ENCODE measurements around the gene JMJD7. TPM values are rescaled to one million over a fixed set of nuclear protein-coding genes. Genes with fewer than 3 reads are reported as not detected.

The JMJD7 gene
- total RNA-seq, 1 experiment from 2014 or later, result 10.9 TPM

GRCh38 chr15:41780266-41780665 is 47.6 kb upstream of the JMJD7 start:
- H3K9me3 Mint-ChIP-seq (ENCODE audit: unreplicated experiment), result no peaks in the 10 kb centered on the region
- no peaks in the 10 kb centered on the region for H3K27me3 Mint-ChIP-seq (ENCODE audit: insufficient read depth, unreplicated experiment)
- intact Hi-C loops (cut with micrococcal nuclease; ENCODE audit: unreplicated experiment), result no loop called here
- Histone ChIP-seq H3K36me3 (ENCODE audit: control insufficient read depth, insufficient read depth, low read length) (no peaks in the 10 kb centered on the region), H3K4me3 (ENCODE audit: low read depth, low read length) (no peak overlapping the region), H3K9me3 (no peaks in the 10 kb centered on the region), H3K4me1 (peaks cover 39% of the 10 kb centered on the region), H3K27me3 (replicated peaks; ENCODE audit: control insufficient read depth, insufficient read depth, low read length) (no peaks in the 10 kb centered on the region)
- no peak overlapping the region for H3K4me3 Mint-ChIP-seq (ENCODE audit: unreplicated experiment)
- ChIA-PET CTCF (interaction anchor here (0.9 kb wide), 1 partner anchor 9 kb away, joined by 3 read pairs; no protein-coding TSS in a partner anchor), POLR2A (no interaction called here)
- DNase-seq, result no peak
- BruUV-seq (replicated peaks), result no TSS peak
- TF ChIP-seq CTCF (IDR thresholded peaks at IDR 0.05; ENCODE audit: insufficient read depth in 1 of 2, low read depth in 1 of 2, low read length in 1 of 2, severe bottlenecking in 1 of 2, unreplicated experiment in 1 of 2), result no peak
- H3K4me1 Mint-ChIP-seq (ENCODE audit: low read depth, unreplicated experiment), result peaks cover 21% of the 10 kb centered on the region
- peaks cover 26% of the 10 kb centered on the region for H3K36me3 Mint-ChIP-seq (ENCODE audit: insufficient read depth, unreplicated experiment)
- no peak overlapping the region for H3K27ac Mint-ChIP-seq (ENCODE audit: unreplicated experiment)

GRCh38 chr15:41780727-41781126 is 47.2 kb upstream of the JMJD7 start:
- no peaks in the 10 kb centered on the region for H3K36me3 ChIP-seq (ENCODE audit: control insufficient read depth, insufficient read depth, low read length)
- TF ChIP-seq CTCF (IDR thresholded peaks at IDR 0.05; ENCODE audit: insufficient read depth in 1 of 2, low read depth in 1 of 2, low read length in 1 of 2, severe bottlenecking in 1 of 2, unreplicated experiment in 1 of 2), result no peak
- ChIA-PET POLR2A (no interaction called here), CTCF (interaction anchor here (0.9 kb wide), 1 partner anchor 9 kb away, joined by 3 read pairs; no protein-coding TSS in a partner anchor)
- H3K4me3 ChIP-seq (ENCODE audit: low read depth, low read length), result no peak overlapping the region
- H3K4me1 Mint-ChIP-seq (ENCODE audit: low read depth, unreplicated experiment), result peaks cover 21% of the 10 kb centered on the region
- peaks cover 28% of the 10 kb centered on the region for H3K36me3 Mint-ChIP-seq (ENCODE audit: insufficient read depth, unreplicated experiment)
- no peak for DNase-seq
- no peaks in the 10 kb centered on the region for H3K27me3 ChIP-seq (replicated peaks; ENCODE audit: control insufficient read depth, insufficient read depth, low read length)
- H3K4me1 ChIP-seq, result peaks cover 34% of the 10 kb centered on the region
- H3K9me3 ChIP-seq, result no peaks in the 10 kb centered on the region
- H3K27ac Mint-ChIP-seq (ENCODE audit: unreplicated experiment), result no peak overlapping the region
- no TSS peak for BruUV-seq (replicated peaks)
- intact Hi-C loops (cut with micrococcal nuclease; ENCODE audit: unreplicated experiment), result no loop called here
- no peak overlapping the region for H3K4me3 Mint-ChIP-seq (ENCODE audit: unreplicated experiment)
- no peaks in the 10 kb centered on the region for H3K9me3 Mint-ChIP-seq (ENCODE audit: unreplicated experiment)
- H3K27me3 Mint-ChIP-seq (ENCODE audit: insufficient read depth, unreplicated experiment), result no peaks in the 10 kb centered on the region

DNA sequence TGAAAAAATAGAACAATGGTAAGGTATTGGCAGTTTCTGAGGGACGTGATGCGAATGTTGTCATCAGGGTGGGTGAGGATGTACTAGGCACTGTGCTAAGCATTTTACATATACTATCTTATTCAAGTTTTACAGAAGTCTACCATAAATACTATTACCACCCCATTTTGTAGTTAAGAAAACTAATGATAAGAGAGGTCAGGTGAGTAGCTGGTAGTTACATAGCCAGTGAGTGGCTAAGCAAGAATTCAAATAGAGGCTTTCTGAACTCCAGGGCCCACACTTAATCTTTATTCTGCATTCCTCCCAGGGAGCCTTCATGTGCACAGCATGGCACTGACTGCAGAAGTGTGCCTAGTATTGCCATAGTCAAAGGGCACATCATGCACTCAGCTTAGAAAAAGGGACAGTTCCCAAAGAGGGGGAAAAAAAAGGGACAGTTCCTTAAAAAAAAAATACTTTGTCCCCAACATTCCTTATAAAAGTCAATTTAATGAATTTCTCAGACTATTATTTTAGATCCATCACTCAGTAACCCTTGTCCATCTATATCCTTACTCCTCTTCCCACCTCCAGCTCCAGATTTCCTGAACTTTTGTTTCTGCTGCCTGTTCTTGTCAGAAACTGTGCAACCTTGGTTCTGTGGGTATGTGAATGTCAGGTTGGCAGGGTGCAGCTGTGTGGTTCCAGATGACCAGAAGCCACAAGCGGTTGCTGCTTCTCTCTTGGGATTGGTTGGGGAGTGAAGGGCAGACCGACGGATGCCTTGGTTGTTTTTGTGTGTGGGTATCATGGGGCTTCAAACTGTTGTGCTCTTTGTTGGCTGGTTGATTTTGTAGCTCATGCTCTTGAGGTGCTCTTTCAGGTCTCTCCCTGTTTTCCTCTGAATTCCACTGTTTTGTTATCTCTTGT is 45.3 kb upstream of the JMJD7 start:
- intact Hi-C loops (cut with micrococcal nuclease; ENCODE audit: unreplicated experiment), result no loop called here
- CTCF ChIA-PET, result interaction anchor here (1.9 kb wide), 1 partner anchor 9 kb away, joined by 9 read pairs; the partner anchor contains the start of gene MAPKBP1
- no peak overlapping the region for H3K4me3 Mint-ChIP-seq (ENCODE audit: unreplicated experiment)

More for the DNA sequence above, 45.3 kb upstream of the JMJD7 start:
- no peaks in the 10 kb centered on the region for H3K9me3 Mint-ChIP-seq (ENCODE audit: unreplicated experiment)
- Histone ChIP-seq H3K4me3 (ENCODE audit: low read depth, low read length) (no peak overlapping the region), H3K27me3 (replicated peaks; ENCODE audit: control insufficient read depth, insufficient read depth, low read length) (no peaks in the 10 kb centered on the region), H3K4me1 (peaks cover 29% of the 10 kb centered on the region), H3K9me3 (no peaks in the 10 kb centered on the region), H3K36me3 (ENCODE audit: control insufficient read depth, insufficient read depth, low read length) (no peaks in the 10 kb centered on the region)
- peaks cover 21% of the 10 kb centered on the region for H3K4me1 Mint-ChIP-seq (ENCODE audit: low read depth, unreplicated experiment)
- no peak for TF ChIP-seq CTCF (IDR thresholded peaks at IDR 0.05; ENCODE audit: insufficient read depth in 1 of 2, low read depth in 1 of 2, low read length in 1 of 2, severe bottlenecking in 1 of 2, unreplicated experiment in 1 of 2)
- no peaks in the 10 kb centered on the region for H3K27me3 Mint-ChIP-seq (ENCODE audit: insufficient read depth, unreplicated experiment)
- H3K27ac Mint-ChIP-seq (ENCODE audit: unreplicated experiment), result peak overlapping the region; percentile 50
- peaks cover 22% of the 10 kb centered on the region for H3K36me3 Mint-ChIP-seq (ENCODE audit: insufficient read depth, unreplicated experiment)
- no peak for DNase-seq
- no TSS peak for BruUV-seq (replicated peaks)
- POLR2A ChIA-PET, result interaction anchor here (0.5 kb wide), 1 partner anchor 69 kb away, joined by 3 read pairs; no protein-coding TSS in a partner anchor
